Sciatic nerve (tissue), 2 donors: Measurements from ENCODE around the gene VEZT. TPM values are rescaled to one million over a fixed set of nuclear protein-coding genes. Genes with fewer than 3 reads are reported as not detected.
"Not testable (repeated sequence)": the region's sequence is repeated elsewhere in the genome, so short reads cannot be mapped to it uniquely, and the experiment has no call there.

Source experiments
- ATAC-seq: fragments of 200-7000 bp; cut with Tn5 transposase; one replicate; pipeline ENCODE4 v1.9.1; 2020; ENCODE audit warnings: mild to moderate bottlenecking, moderate library complexity
- DNase-seq: peaks from one replicate; pipeline ENCODE4 v3.0.0-alpha.2; 2020; ENCODE audit warnings: low spot score
- intact Hi-C: fragments of 100-400 bp; cut with DNase I; formaldehyde crosslinking; loops from one replicate; pipeline ENCODE4 v1.14.2; 2022
- total RNA-seq: library from RNA; stranded (reverse); fragmentation: NEBNext Ultra II Directional; extraction: Animal tissue kit (Norgen Biotek cat#: 25700); gene quantifications from one replicate; pipeline ENCODE4 v1.2.1, GENCODE V29; 2021
- donor health status: DM: no; HTN: no; CAD: no.
- donor health status: DM: no; HTN: no; CAD: no.

The VEZT gene
- 71.6 TPM for total RNA-seq

DNA sequence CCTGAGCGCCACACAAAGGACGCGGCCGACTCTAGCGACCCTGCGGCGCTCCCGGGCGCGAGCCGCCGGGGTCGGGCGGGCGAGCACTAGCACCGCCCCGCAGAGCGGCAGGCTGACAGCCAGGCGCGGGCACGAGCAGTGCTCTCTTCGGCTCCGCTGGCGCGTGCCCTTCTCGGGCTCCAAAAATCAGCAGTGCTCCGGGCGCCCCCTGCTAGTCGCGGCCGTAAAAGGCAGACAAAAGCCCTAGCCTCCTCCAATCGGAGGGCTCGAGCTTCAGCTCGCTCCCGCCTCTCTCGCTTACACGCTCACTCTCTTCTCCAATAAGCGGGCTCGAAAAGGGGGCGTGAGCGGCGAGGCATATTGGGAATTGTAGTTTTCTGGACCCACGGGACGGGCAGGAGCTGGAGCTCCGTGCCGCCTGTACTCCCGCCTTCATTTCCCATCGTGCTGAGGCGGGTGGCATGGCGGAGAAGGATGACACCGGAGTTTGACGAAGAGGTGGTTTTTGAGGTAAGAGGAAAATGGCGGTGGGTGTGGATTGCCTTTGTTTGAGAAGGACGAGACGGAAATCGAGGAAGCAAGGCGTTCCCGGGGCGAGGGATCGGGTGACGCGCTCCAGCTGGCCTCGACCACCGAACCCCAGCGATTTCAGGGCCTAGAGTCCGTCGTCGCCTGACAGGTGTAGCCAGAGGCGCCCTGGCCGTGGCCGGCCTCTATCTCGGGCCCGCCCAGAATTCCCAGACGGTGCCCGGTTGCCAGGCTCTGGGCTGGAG, at the start of gene VEZT, which contains the start of gene FGD6:
VEZT (plus strand) TSS at position 431 of the 773 bp plus-strand sequence; CDS start at position 475, 44 bp downstream.
FGD6 (minus strand) TSS at position 91 of the 773 bp plus-strand sequence. CDS start 227 bp downstream, outside the sequence.
- DNase-seq (peak; percentile 98), ATAC-seq (peak; percentile 97)
- intact Hi-C loops, result no loop called here

GRCh38 chr12:95168746-95169145, 48.9 kb upstream of the VEZT start:
- ATAC-seq (no peak), DNase-seq (no peak)
- intact Hi-C loops, result no loop called here

DNA sequence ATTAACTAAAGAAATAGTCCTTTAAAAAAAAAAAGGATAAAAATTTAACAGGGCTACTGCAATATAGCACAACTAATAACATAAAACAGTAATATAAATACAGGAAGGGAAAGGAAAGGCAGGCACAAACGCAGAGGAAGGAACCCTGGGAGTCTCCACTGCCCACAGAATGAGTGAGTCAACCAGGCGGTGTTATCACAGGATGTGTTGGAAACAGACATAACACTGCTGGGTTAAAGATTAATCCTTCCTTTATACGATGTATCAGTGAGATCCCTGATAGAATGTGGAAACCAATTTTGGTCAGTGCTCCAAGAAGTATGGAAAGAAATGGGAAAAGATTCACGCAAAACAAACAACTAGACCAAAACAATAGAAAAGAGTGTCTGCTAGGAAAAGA, 48.2 kb upstream of the VEZT start:
- intact Hi-C loops, result no loop called here
- no peak for DNase-seq
- no peak for ATAC-seq

- ATAC-seq, result peak; percentile 93
- peak; percentile 85 for DNase-seq
- intact Hi-C loops, result no loop called here
These were observed 44.0 kb upstream of the VEZT start for GRCh38 chr12:95173392-95174251.

GRCh38 chr12:95177201-95177768, 40.3 kb upstream of the VEZT start:
- intact Hi-C loops, result no loop called here
- ATAC-seq, result no peak

GRCh38 chr12:95178136-95178535, 39.5 kb upstream of the VEZT start:
- intact Hi-C loops, result no loop called here

More at GRCh38 chr12:95177201-95177768, 40.3 kb upstream of the VEZT start:
- DNase-seq, result no peak

DNA sequence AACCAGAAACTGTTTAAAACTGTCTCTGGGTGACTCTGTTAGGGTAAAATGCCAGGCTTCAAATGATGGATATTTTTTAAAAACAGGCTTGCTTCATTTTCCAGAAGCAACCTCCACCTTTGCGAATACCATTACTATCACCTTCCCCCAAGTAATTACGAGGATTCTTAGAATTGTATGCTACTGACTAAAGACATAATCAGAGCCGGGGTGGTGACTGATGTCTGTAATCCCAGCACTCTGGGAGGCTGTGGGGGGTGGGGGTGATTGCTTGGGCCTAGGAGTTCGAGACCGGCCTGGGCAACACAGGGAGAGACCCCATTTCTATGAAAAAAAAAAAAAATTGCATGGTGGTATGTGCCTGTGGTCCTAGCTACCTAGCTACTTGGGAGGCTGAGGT, 38.6 kb upstream of the VEZT start:
- intact Hi-C loops, result no loop called here
- DNase-seq, result no peak
- no peak for ATAC-seq

More at GRCh38 chr12:95178136-95178535, 39.5 kb upstream of the VEZT start:
- ATAC-seq (no peak), DNase-seq (no peak)

DNA sequence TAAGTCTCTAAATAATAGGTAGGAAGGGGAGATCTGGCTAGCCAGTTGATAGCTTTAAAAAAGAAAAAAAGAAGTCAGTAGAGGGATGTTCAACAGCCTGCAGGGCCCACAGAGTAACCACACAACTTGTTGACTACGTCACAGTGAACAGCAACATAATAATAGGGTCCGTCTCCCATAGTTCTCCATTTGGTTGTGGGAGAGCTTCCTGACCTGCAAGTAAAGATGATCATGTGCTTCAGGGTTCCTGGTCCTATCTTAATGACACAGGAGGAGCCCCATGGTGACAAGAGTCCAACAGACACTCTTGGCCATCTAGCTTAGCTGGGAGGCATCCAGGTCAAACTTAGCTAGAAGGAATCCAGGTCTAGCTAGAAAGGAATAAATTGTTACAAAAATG, 36.5 kb upstream of the VEZT start:
- intact Hi-C loops, result no loop called here
- ATAC-seq, result no peak
- no peak for DNase-seq

DNA sequence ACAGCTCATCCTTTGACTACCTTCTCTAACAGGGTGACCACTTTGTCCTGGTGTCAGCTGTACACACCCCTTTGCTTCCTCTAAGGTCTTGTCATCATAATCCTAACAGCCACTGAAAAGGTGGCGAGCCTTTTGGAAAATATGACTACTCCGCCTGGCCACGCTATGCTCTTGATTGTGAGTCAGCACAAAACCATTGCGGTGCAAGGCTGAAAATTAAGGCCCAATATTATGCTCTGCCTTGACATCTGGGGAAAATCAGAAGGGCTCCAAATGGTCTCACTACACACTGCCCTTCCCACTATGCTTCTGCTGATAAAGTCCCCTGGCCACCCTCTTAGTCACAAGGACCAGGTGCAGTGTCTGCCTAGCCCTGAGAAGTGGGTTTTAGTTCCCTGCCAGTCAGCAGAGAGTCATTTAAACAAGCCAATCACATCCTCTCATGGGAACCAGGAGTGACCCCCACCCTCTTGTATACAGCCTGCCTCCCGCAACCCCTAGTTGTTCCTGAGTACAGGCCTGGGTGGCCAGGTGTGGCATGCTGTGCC, 34.7 kb upstream of the VEZT start:
- DNase-seq (no peak), ATAC-seq (peak; percentile 44)
- intact Hi-C loops, result no loop called here

DNA sequence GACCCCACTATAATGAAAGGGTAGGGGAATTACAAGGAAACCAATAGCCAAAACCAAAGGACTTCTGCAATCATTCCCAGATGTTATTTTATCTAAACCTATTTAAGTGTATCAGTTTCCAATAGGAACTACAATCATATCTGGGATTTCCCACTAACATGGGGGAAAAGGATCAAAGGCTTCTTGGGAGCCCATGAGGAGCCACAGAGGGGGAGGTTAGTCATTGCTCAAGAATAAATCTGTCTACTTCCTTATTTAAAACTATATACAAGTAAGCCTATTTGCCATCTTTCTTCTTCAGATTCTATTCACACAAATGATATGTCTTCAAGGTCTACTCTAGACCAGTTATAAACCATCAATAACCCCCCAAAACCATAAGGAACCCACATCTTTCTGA, 33.5 kb upstream of the VEZT start:
- DNase-seq, result no peak
- intact Hi-C loops, result no loop called here
- ATAC-seq, result no peak

DNA sequence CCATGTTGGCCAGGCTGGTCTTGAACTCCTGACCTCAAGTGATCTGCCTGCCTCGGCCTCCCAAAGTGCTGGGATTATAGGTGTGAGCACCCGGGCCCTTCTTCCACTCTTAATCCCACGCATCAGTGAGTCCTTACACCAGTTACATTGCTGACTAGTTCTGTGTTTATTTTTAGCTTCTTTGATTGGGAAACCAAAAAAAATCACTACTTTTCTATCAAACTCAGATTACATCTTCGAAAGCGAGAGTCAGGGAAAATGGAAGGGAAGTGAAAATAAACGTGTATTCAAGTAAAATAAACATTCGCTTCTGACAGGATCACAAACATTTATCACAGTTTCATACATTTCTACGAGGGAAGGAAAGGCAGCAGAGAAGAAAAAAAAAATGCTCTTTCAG, 32.5 kb upstream of the VEZT start:
- intact Hi-C loops, result no loop called here
- ATAC-seq, result no peak
- no peak for DNase-seq

DNA sequence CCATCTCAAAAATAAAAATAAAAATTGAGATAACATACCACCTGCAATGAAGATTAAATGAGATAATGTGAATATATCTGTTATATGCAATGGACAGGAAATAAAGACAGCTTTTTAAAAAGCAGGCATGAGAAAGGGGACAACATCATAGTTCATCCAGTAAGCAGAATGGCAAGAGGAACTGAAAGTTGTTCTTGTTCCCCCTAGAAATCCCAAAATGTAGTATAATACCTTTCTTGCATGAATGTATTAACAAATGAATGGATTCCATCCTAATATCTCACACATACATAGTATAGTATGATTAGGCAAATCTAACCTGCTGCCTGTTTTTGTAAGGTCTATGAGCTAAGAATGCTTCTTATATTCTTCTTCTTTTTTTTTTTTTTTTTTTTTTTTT, 31.8 kb upstream of the VEZT start:
- DNase-seq, result no peak
- ATAC-seq, result no peak
- intact Hi-C loops, result no loop called here

DNA sequence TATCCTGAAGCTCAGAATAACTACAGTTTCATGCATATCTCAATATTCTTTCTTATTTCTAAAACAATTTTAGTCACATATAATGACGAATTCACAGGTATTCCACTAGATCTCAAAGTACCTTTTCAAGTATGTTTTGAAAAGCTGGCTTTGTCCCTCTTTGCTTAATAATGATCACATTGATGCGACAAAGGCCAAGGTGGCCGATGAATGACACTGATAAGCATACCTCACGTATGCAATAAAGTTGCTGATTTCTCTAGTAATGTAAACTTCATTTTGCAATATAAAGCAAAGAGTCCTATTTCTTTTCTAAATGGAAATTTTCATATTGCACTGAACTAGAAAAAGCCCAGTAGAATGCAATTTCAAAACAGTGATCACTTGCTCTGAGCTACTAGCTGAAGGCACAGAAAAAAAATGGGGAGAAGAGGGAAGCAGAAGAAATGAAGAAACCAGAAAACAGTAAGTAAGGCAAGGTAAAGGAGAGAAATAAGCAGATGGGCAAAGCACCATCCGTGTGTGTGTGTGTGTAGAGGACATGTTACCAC, 29.7 kb upstream of the VEZT start:
- ATAC-seq, result no peak
- no peak for DNase-seq
- intact Hi-C loops, result no loop called here

DNA sequence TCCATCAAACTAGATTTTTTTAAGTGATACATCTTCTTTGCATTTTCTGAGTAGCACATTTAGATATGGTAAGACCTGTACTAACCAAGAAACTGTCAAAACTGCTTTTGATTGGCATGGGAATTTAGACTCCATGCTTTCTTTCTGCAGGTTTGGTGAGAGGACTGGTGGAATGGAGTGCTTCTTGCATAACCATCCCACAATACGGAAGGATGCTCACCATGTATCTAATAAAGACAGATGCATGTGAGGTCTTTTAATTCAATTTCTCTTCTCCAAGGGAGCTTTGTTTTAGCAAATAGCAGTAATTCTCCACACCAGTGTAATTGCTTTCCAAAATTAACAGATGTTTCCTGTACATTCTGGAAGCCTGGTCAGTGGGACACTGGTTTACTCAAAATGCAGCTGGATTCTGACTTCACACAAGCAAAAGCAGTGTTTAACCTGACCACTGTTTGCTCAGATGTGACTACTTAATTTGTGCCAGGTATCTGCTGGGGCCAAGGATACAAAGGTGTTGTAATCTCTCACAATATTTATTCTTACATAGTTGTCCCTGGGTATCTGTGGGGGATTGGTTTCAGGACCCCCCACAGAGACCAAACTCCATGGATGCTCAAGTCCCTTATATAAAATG, 26.4 kb upstream of the VEZT start:
- DNase-seq, result no peak
- peak; percentile 86 for ATAC-seq
- intact Hi-C loops, result no loop called here

DNA sequence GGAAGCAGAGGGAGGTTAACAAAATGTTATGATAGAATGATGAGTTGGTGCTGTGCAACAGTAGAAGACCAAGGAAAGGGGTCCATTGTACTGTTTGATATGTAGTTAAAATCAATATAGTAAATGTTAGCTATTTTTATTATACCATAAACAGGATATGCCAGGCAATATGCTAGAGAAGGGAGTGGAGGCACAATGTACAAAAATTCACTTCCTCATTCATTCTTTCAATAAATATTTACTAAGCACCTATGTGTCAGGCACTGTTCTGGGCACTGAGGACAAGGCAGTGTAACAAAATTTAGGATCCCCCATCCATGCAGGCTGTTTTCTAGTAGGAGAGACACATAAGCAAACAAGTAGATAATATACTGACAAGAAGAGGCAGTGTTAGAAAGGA, 25.3 kb upstream of the VEZT start:
- no peak for DNase-seq
- intact Hi-C loops, result no loop called here

GRCh38 chr12:95193139-95193538, 24.5 kb upstream of the VEZT start:
- ATAC-seq (no peak), DNase-seq (no peak)
- intact Hi-C loops, result no loop called here

More for the DNA sequence above, 25.3 kb upstream of the VEZT start:
- no peak for ATAC-seq

- no peak for DNase-seq
- intact Hi-C loops, result no loop called here
- no peak for ATAC-seq
These were observed 22.5 kb upstream of the VEZT start for GRCh38 chr12:95195122-95195521.

GRCh38 chr12:95196875-95197569, 20.6 kb upstream of the VEZT start:
- ATAC-seq, DNase-seq, intact Hi-C loops: not testable (repeated sequence)
